Aorta (tissue), 5 donors: ENCODE results near the gene ANKRD16. TPM values are rescaled to one million over a fixed set of nuclear protein-coding genes. Genes with fewer than 3 reads are reported as not detected.
"Not testable (repeated sequence)": the region's sequence is repeated elsewhere in the genome, so short reads cannot be mapped to it uniquely, and the experiment has no call there.

Experiments
- ATAC-seq: fragments of 200-7000 bp; cut with Tn5 transposase; one replicate; pipeline ENCODE4 v1.9.1; 2022; ENCODE audit warnings: moderate library complexity; ENCODE audit not compliant: low FRiP score
- DNase-seq, 2 donors: peaks; one replicate each; pipeline ENCODE4 v3.0.0-alpha.2; 2020
- H3K27ac ChIP-seq, 2 donors: one replicate each; pipeline ENCODE4 v1.5.1; 2013; ENCODE audit warnings: low read length in 2 of 2, mild to moderate bottlenecking in 2 of 2, moderate library complexity in 2 of 2, control low read depth in 1 of 2, inconsistent platforms in 1 of 2, low read depth in 1 of 2
- H3K27me3 ChIP-seq, 2 donors: one replicate each; pipeline ENCODE4 v1.6.1; 2013; ENCODE audit warnings: control low read depth in 1 of 2, low read length in 1 of 2, mild to moderate bottlenecking in 1 of 2, moderate library complexity in 1 of 2; ENCODE audit not compliant: insufficient read depth in 2 of 2, control insufficient read depth in 1 of 2
- H3K36me3 ChIP-seq, 2 donors: one replicate each; pipeline ENCODE4 v1.6.1; 2013; ENCODE audit warnings: control low read depth in 1 of 2, low read length in 1 of 2, mild to moderate bottlenecking in 1 of 2; ENCODE audit not compliant: insufficient read depth in 2 of 2, control insufficient read depth in 1 of 2
- H3K4me1 ChIP-seq, 2 donors: one replicate each; pipeline ENCODE4 v1.6.1; 2013; ENCODE audit warnings: low read length in 2 of 2, control low read depth in 1 of 2, mild to moderate bottlenecking in 1 of 2, moderate library complexity in 1 of 2; ENCODE audit not compliant: insufficient read depth in 2 of 2, control insufficient read depth in 1 of 2
- H3K4me3 ChIP-seq, 2 donors: one replicate each; pipeline ENCODE4 v1.5.1; 2013; ENCODE audit warnings: low read length in 2 of 2, control low read depth in 1 of 2, mild to moderate bottlenecking in 1 of 2
- H3K9me3 ChIP-seq: one replicate; pipeline ENCODE4 v1.6.1; 2013; ENCODE audit warnings: mild to moderate bottlenecking, low read length; ENCODE audit not compliant: control insufficient read depth
- WGBS, 2 donors: extraction: QIAGEN DNeasy Blood & Tissue Kit; methylation state at CpG; one replicate each; pipeline ENCODE4 v1.1.7; 2013; 5-methylcytosine and 5-hydroxymethylcytosine counted together
- intact Hi-C, 2 donors: fragments of 100-400 bp; cut with DNase I; formaldehyde crosslinking; loops; one replicate each; pipeline versions ENCODE4 v1.14.2 to v1.15.0; 2022
- polyA plus RNA-seq, 2 donors: library from polyadenylated mRNA; stranded (reverse); fragments of 200-250 nt; gene quantifications; one replicate each; pipeline ENCODE4 v1.2.3, GENCODE V29; 2013
- total RNA-seq, 2 donors: library from RNA; stranded (reverse); fragmentation: NEBNext Ultra II Directional; extraction: Animal tissue kit (Norgen Biotek cat#: 25700); gene quantifications; one replicate each; pipeline ENCODE4 v1.2.1, GENCODE V29; 2021
- donor health status: healthy with polysubstance abuse.
- donor health status: Bipolar disorder and iron deficiency.
- donor health status: DM: no; HTN: no; CAD: no.
- donor health status: DM: no; HTN: no; CAD: no.
- donor health status: DM: yes; HTN: yes; CAD: no.

Gene ANKRD16
- total and polyA plus RNA-seq, 4 donors: 4.6 to 8.8 (median 6.4) TPM

GRCh38 chr10:5846667-5847066 is 43.0 kb downstream of the ANKRD16 start:
- H3K27ac ChIP-seq, H3K9me3 ChIP-seq, H3K4me3 ChIP-seq, H3K4me1 ChIP-seq, H3K36me3 ChIP-seq, intact Hi-C loops, ATAC-seq, H3K27me3 ChIP-seq: not testable (repeated sequence)
- DNase-seq: peak in 1 of 2 donors; percentile 0
- 96 to 100% methylated on average over 4 of the region's 4 CpGs for WGBS, 2 donors

GRCh38 chr10:5844345-5845055 is 45.2 kb downstream of the ANKRD16 start:
- no peak overlapping the region for H3K27ac ChIP-seq
- 50 to 54% methylated on average over 13 of the region's 13 CpGs for WGBS, 2 donors
- no peak overlapping the region for H3K4me3 ChIP-seq
- no peaks in the 10 kb centered on the region for H3K9me3 ChIP-seq
- peak in 1 of 2 donors; percentile 9 for DNase-seq
- H3K4me1 ChIP-seq: no peaks in the 10 kb centered on the region
- ATAC-seq: peak; percentile 26
- no peaks in the 10 kb centered on the region for H3K36me3 ChIP-seq
- intact Hi-C loops: no loop called here
- no peaks in the 10 kb centered on the region for H3K27me3 ChIP-seq

GRCh38 chr10:5843686-5844344 is 45.9 kb downstream of the ANKRD16 start:
- H3K4me1 ChIP-seq: no peaks in the 10 kb centered on the region
- intact Hi-C loops: no loop called here
- H3K36me3 ChIP-seq: no peaks in the 10 kb centered on the region
- DNase-seq: no peak
- H3K9me3 ChIP-seq: no peaks in the 10 kb centered on the region
- no peak for ATAC-seq
- WGBS, 2 donors: 84 to 90% methylated on average over 4 of the region's 4 CpGs
- no peak overlapping the region for H3K27ac ChIP-seq
- H3K27me3 ChIP-seq: no peaks in the 10 kb centered on the region
- no peak overlapping the region for H3K4me3 ChIP-seq

- intact Hi-C loops: no loop called here
- H3K4me3 ChIP-seq: no peak overlapping the region
- ATAC-seq (no peak), DNase-seq (peak in 1 of 2 donors; percentile 65)
- no peaks in the 10 kb centered on the region for H3K36me3 ChIP-seq
- WGBS, 2 donors: 95% methylated on average over 14 of the region's 14 CpGs
- H3K9me3 ChIP-seq: no peaks in the 10 kb centered on the region
- no peaks in the 10 kb centered on the region for H3K27me3 ChIP-seq
- H3K4me1 ChIP-seq: no peaks in the 10 kb centered on the region
- H3K27ac ChIP-seq: no peak overlapping the region
Observed at GRCh38 chr10:5841965-5842364, 47.7 kb downstream of the ANKRD16 start.

- Histone ChIP-seq H3K9me3 (no peaks in the 10 kb centered on the region), H3K4me1 (no peaks in the 10 kb centered on the region), H3K27me3 (no peaks in the 10 kb centered on the region), H3K36me3 (no peaks in the 10 kb centered on the region), H3K27ac (no peak overlapping the region), H3K4me3 (no peak overlapping the region)
- intact Hi-C loops: no loop called here
- ATAC-seq (no peak), DNase-seq (peak in 1 of 2 donors; percentile 72)
- WGBS, 2 donors: 41 to 49% methylated on average over 40 of the region's 40 CpGs
Observed at GRCh38 chr10:5840314-5841307, 49.1 kb downstream of the ANKRD16 start.

GRCh38 chr10:5836181-5836580 is 53.5 kb downstream of the ANKRD16 start:
- WGBS, 2 donors: 96 to 100% methylated on average over 2 of the region's 2 CpGs
- ATAC-seq, H3K4me1 ChIP-seq, H3K36me3 ChIP-seq, H3K27ac ChIP-seq, H3K4me3 ChIP-seq, H3K9me3 ChIP-seq, DNase-seq, intact Hi-C loops, H3K27me3 ChIP-seq: not testable (repeated sequence)

GRCh38 chr10:5835446-5836095 is 54.1 kb downstream of the ANKRD16 start:
- no peaks in the 10 kb centered on the region for H3K36me3 ChIP-seq
- DNase-seq (peak in 1 of 2 donors; percentile 49), ATAC-seq (no peak)
- no peak overlapping the region for H3K27ac ChIP-seq
- no peaks in the 10 kb centered on the region for H3K27me3 ChIP-seq
- 96% methylated on average over 15 of the region's 15 CpGs for WGBS, 2 donors
- H3K4me1 ChIP-seq: no peaks in the 10 kb centered on the region
- H3K4me3 ChIP-seq: no peak overlapping the region
- H3K9me3 ChIP-seq: no peaks in the 10 kb centered on the region
- intact Hi-C loops: no loop called here

GRCh38 chr10:5833814-5834213 is 55.9 kb downstream of the ANKRD16 start:
- no peaks in the 10 kb centered on the region for H3K36me3 ChIP-seq
- no peaks in the 10 kb centered on the region for H3K27me3 ChIP-seq
- DNase-seq (no peak), ATAC-seq (no peak)
- no peaks in the 10 kb centered on the region for H3K9me3 ChIP-seq
- no peak overlapping the region for H3K4me3 ChIP-seq
- 22 to 23% methylated on average over 6 of the region's 6 CpGs for WGBS, 2 donors
- H3K27ac ChIP-seq: no peak overlapping the region
- intact Hi-C loops: no loop called here
- H3K4me1 ChIP-seq: no peaks in the 10 kb centered on the region
